H1 (cell line): ENCODE data around the gene SAE1. TPM values are rescaled to one million over a fixed set of nuclear protein-coding genes. Genes with fewer than 3 reads are reported as not detected.

ENCODE experiments used
- CBX8 ChIP-seq: fragments of 300-800, 300-1000 bp; sonication (generic); IDR thresholded peaks from 2 replicates; pipeline ENCODE4 v1.7.1; 2016; ENCODE audit warnings: low read depth, low read length, borderline replicate concordance
- FOSL1 ChIP-seq: IDR thresholded peaks from 2 replicates; pipeline ENCODE4 v1.6.1; 2011; ENCODE audit warnings: mild to moderate bottlenecking, low read depth, low read length, moderate library complexity; ENCODE audit not compliant: insufficient read depth
- POLR2A ChIP-seq, 2 experiments: IDR thresholded peaks; 1 replicate in 1 of 2; 2 replicates in 1 of 2; pipeline ENCODE4 v1.6.1; 2011; ENCODE audit warnings: low read depth in 2 of 2, low read length in 2 of 2, mild to moderate bottlenecking in 2 of 2; ENCODE audit errors: control extremely low read depth in 1 of 2
- RBBP5 ChIP-seq: IDR thresholded peaks from 2 replicates; pipeline ENCODE4 v1.7.1; 2012; ENCODE audit warnings: low read depth, mild to moderate bottlenecking, inconsistent platforms, low read length, moderate library complexity, borderline replicate concordance
- TAF1 ChIP-seq: IDR thresholded peaks from 2 replicates; pipeline ENCODE4 v1.6.1; 2011; ENCODE audit warnings: mild to moderate bottlenecking, low read depth, low read length
- polyA plus RNA-seq, 7 experiments: library from polyadenylated mRNA; depleted of rRNA in 3 of 7; stranded (reverse) in 5 of 7; unstranded in 2 of 7; fragments of >200 nt in 5 of 7; fragments of 200-250 nt in 2 of 7; gene quantifications; 1 replicate in 5 of 7; 2 replicates in 1 of 7; 4 replicates in 1 of 7; pipeline versions ENCODE4 v1.2.1 to v1.2.3, GENCODE V29; 2011 to 2013; ENCODE audit warnings: missing spikeins in 2 of 7, mixed read lengths in 2 of 7
- total RNA-seq: library from RNA; stranded (reverse); fragmentation: NEBNext Ultra II Directional; extraction: Animal tissue kit (Norgen Biotek cat#: 25700); gene quantifications from 2 replicates; pipeline ENCODE4 v1.2.1, GENCODE V29; 2021

SAE1 gene
- total and polyA plus RNA-seq, 2 of the 8 experiments (the other 6 are each of a cell fraction or from before 2014, with no cell fraction given) = 213 to 268 TPM

- TF ChIP-seq CBX8 = no peak
- TF ChIP-seq RBBP5 = no peak
- TF ChIP-seq POLR2A (IDR thresholded peaks at IDR 0.05; ENCODE audit: control extremely low read depth in 1 of 2, low read depth in 2 of 2, low read length in 2 of 2) = no peak
- TF ChIP-seq TAF1 = no peak
- TF ChIP-seq FOSL1 = no peak
These were observed 24.5 kb downstream of the SAE1 start (continued) for GRCh38 chr19:47155148-47155547.
